IPS-20b (cell line): ENCODE data around the gene TMEM59L.
"Not testable (repeated sequence)": the region's sequence is repeated elsewhere in the genome, so short reads cannot be mapped to it uniquely, and the experiment has no call there.

Experiments
- H3K27ac ChIP-seq: one replicate; pipeline ENCODE4 v1.5.1; 2013; ENCODE audit warnings: low read length
- H3K27me3 ChIP-seq: 2 replicates; pipeline ENCODE4 v1.6.1; 2013; ENCODE audit warnings: mild to moderate bottlenecking, low read length, inconsistent platforms; ENCODE audit not compliant: insufficient read depth
- H3K36me3 ChIP-seq: 2 replicates; pipeline ENCODE4 v1.6.1; 2013; ENCODE audit warnings: low read depth, mild to moderate bottlenecking, inconsistent platforms, low read length, moderate library complexity; ENCODE audit not compliant: insufficient read depth
- H3K4me1 ChIP-seq: 2 replicates; pipeline ENCODE4 v1.6.1; 2013; ENCODE audit warnings: mild to moderate bottlenecking, control low read depth, inconsistent platforms, low read length, moderate library complexity; ENCODE audit not compliant: insufficient read depth
- H3K4me3 ChIP-seq: 2 replicates; pipeline ENCODE4 v1.5.1; 2013; ENCODE audit warnings: mild to moderate bottlenecking, low read length, inconsistent platforms
- H3K9ac ChIP-seq: 2 replicates; pipeline ENCODE4 v1.6.1; 2013; ENCODE audit warnings: low read depth, mild to moderate bottlenecking, inconsistent platforms, low read length, moderate library complexity
- H3K9me3 ChIP-seq: 2 replicates; pipeline ENCODE4 v1.6.1; 2013; ENCODE audit warnings: mild to moderate bottlenecking, low read depth, low read length, inconsistent platforms; ENCODE audit not compliant: insufficient read depth

TMEM59L gene

DNA sequence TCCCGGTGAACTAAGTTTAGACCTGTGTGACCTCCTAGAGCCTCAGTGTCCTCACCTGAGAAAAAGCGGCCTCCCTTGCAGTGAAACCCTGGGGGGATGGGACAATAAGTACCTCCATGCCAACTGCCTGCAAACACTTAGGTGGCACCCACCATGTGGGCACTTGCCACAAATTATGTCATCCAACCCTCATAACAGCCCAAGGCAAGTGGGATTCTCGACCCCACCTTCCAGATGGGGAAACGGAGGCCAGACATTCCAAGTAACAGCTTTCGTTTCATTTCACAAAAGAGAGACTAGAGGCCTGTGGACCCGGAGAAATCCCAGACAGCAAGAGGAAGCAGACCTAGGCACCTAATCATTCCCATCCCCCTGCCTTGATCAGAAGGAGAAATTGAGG lies 17.2 kb upstream of the TMEM59L start:
- Histone ChIP-seq H3K27me3 (peaks cover 42% of the 10 kb centered on the region), H3K36me3 (peaks cover 4% of the 10 kb centered on the region; the same call in 1 of the 2 replicates), H3K27ac (no peak overlapping the region), H3K9me3 (no peaks in the 10 kb centered on the region), H3K4me1 (peaks cover 14% of the 10 kb centered on the region; the same call in 1 of the 2 replicates), H3K9ac (no peak overlapping the region), H3K4me3 (no peak overlapping the region)

GRCh38 chr19:18596752-18597157 lies 15.9 kb upstream of the TMEM59L start:
- Histone ChIP-seq H3K27ac (no peak overlapping the region), H3K9me3 (no peaks in the 10 kb centered on the region), H3K27me3 (peaks cover 54% of the 10 kb centered on the region), H3K4me3 (no peak overlapping the region), H3K36me3 (no peaks in the 10 kb centered on the region), H3K4me1 (peaks cover 12% of the 10 kb centered on the region; the same call in 1 of the 2 replicates), H3K9ac (no peak overlapping the region)

DNA sequence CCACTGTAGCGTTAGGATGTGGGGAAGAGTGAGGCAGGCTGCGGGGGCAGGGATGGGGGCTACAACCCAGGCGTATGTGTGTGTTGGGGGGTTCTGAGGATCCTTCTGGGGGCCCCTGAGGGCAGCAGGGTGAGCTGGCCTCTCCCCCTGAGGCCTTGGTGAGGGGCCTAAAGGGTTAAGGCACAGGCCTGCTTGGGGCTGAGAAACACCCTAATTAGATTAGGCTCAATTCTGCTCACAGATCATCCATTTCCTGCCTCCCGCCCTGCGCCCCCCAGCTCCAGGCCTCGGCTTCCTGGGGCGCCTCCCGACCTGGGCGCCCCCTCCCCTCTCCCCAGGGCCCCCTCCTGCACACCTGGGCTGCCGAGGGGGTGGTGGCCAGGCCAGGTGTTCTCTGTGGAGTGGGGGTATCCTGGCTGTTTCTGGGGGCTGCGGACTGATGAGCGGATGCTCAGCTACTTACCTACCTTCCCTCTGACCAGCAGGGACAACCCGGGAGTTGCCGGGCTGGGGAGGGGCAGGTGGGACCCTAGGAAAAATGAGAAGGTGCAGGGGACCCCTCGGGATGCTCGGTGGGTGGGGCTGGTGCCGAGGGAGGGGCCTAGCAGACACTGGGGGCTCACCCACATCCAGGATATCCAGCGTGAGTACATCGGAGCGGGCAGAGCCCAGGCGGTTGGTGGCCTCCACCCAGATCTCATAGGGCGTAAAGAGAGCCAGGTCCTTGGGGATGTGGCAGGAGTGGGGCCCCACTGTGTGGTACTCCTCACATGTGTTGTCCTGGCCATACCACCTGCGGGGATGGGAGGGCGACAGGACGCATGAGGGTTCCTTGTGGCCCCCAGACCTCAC lies 14.6 kb upstream of the TMEM59L start:
- H3K27ac ChIP-seq: no peak overlapping the region
- no peak overlapping the region for H3K9ac ChIP-seq
- no peaks in the 10 kb centered on the region for H3K9me3 ChIP-seq
- no peaks in the 10 kb centered on the region for H3K36me3 ChIP-seq
- H3K4me3 ChIP-seq: no peak overlapping the region
- H3K27me3 ChIP-seq: peaks cover 66% of the 10 kb centered on the region
- peaks cover 12% of the 10 kb centered on the region; the same call in 1 of the 2 replicates for H3K4me1 ChIP-seq

DNA sequence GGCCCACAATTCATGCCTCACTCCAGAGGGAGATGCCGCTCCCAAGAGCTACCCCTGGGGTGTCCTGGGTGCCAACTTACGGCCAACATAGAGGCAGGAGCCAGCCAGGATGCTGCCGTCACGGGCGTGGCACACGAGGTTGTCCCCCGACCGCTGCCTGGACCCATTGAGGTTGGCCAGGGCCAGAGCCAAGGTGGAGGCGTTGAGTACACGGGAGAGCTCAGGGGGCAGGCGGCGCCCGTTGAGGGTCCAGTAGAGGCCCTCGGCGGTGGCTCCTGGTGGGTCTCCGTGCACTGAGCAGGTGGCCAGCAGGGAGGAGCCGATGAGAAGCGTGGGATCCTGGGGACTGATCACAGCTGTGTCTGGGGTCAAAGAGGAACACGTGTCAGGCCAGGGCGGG lies 13.2 kb upstream of the TMEM59L start:
- Histone ChIP-seq H3K27me3 (peaks cover 81% of the 10 kb centered on the region), H3K36me3 (no peaks in the 10 kb centered on the region), H3K4me3 (no peak overlapping the region), H3K27ac (no peak overlapping the region), H3K9me3 (no peaks in the 10 kb centered on the region), H3K9ac (no peak overlapping the region), H3K4me1 (peaks cover 12% of the 10 kb centered on the region; the same call in 1 of the 2 replicates)

GRCh38 chr19:18600692-18601397 lies 11.8 kb upstream of the TMEM59L start:
- peaks cover 82% of the 10 kb centered on the region for H3K27me3 ChIP-seq

GRCh38 chr19:18601875-18602274 lies 10.8 kb upstream of the TMEM59L start:
- Histone ChIP-seq H3K27me3 (peaks cover 82% of the 10 kb centered on the region), H3K36me3 (no peaks in the 10 kb centered on the region), H3K27ac (no peak overlapping the region), H3K9me3 (no peaks in the 10 kb centered on the region), H3K4me3 (no peak overlapping the region), H3K4me1 (peaks cover 5% of the 10 kb centered on the region; the same call in 1 of the 2 replicates), H3K9ac (no peak overlapping the region)

More at GRCh38 chr19:18600692-18601397, 11.8 kb upstream of the TMEM59L start:
- not testable (repeated sequence) for H3K9me3 ChIP-seq, H3K4me3 ChIP-seq, H3K4me1 ChIP-seq, H3K36me3 ChIP-seq, H3K27ac ChIP-seq, H3K9ac ChIP-seq

- Histone ChIP-seq H3K9ac (no peak overlapping the region), H3K36me3 (no peaks in the 10 kb centered on the region), H3K4me1 (peaks cover 12% of the 10 kb centered on the region; the same call in 1 of the 2 replicates), H3K27me3 (peaks cover 93% of the 10 kb centered on the region), H3K4me3 (peak overlapping the region; percentile 42; the same call in 1 of the 2 replicates), H3K27ac (no peak overlapping the region), H3K9me3 (no peaks in the 10 kb centered on the region)
Measured at GRCh38 chr19:18603255-18603957, 9.3 kb upstream of the TMEM59L start.

DNA sequence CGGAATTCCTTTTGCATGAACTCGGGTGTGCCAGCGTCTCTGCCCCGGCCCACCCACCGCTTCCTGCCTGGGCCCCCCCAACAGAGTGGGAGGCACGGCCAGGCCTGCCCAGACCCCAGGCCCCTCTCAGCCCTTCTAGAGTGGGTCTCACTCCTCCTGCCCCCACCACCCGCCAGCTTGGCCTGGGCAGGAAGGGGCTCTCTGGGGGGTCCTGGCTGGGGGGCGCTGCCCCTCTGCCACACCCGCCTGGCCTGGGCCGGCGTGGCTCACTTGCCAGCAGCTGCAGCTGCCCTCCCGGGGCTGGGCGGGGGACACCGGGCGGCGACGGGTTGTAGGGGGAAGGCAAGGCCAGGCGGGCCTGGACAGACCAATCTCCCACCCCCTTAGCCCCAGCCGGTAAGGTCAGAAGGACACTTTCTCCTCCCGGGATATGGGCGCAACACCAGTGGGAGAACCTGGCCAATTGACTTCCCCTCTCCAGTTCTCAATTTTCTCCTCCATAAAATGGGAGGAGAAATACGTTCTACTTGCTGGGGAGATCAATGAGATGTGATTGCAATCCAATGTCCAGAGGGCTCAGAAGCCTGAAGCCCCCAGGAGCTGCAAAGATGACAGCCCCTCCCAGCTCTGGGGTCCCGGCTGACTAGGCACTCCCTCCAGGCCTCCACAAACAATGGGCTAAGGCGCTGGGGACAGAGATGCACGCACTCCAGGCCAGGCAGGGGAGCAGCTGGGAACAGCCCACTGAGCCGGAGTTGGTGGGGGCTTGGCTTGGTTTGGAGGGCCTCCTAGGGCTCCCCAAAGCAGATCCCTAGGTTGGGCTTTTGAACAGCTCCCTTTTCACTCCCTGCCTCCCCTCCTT lies 8.5 kb upstream of the TMEM59L start:
- H3K9me3 ChIP-seq: no peaks in the 10 kb centered on the region
- H3K9ac ChIP-seq: no peak overlapping the region
- no peak overlapping the region; the same call in 1 of the 2 replicates for H3K4me3 ChIP-seq
- H3K27me3 ChIP-seq: peaks cover 93% of the 10 kb centered on the region
- H3K27ac ChIP-seq: no peak overlapping the region
- peaks cover 12% of the 10 kb centered on the region; the same call in 1 of the 2 replicates for H3K4me1 ChIP-seq
- H3K36me3 ChIP-seq: no peaks in the 10 kb centered on the region

GRCh38 chr19:18604820-18605159 lies 7.9 kb upstream of the TMEM59L start:
- no peak overlapping the region for H3K9ac ChIP-seq
- H3K36me3 ChIP-seq: no peaks in the 10 kb centered on the region
- no peak overlapping the region for H3K4me3 ChIP-seq
- H3K9me3 ChIP-seq: no peaks in the 10 kb centered on the region
- peaks cover 93% of the 10 kb centered on the region for H3K27me3 ChIP-seq
- no peak overlapping the region for H3K27ac ChIP-seq
- H3K4me1 ChIP-seq: peaks cover 15% of the 10 kb centered on the region; the same call in 1 of the 2 replicates

DNA sequence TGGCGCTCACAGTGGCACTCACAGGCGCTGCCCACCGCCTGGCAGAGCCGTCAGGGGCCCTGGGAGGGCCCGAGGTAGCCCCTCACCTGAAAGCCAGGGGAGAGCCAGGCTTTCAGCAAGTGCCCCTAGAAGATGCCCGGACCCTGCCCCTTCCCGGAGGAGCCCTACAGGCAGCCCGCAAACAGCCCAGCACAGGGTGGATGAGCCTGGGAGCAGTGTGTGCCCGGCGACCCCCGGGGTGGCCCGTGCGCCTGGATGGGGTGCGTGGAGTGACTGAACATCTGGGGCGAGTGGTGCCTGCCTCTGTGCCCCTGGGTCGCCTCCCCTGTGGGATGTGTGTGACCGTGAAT lies 7.5 kb upstream of the TMEM59L start:
- H3K4me1 ChIP-seq: peaks cover 17% of the 10 kb centered on the region; the same call in 1 of the 2 replicates
- no peak overlapping the region for H3K27ac ChIP-seq

More for the DNA sequence above, 7.5 kb upstream of the TMEM59L start:
- Histone ChIP-seq H3K36me3 (no peaks in the 10 kb centered on the region), H3K4me3 (no peak overlapping the region), H3K27me3 (peaks cover 93% of the 10 kb centered on the region), H3K9me3 (no peaks in the 10 kb centered on the region), H3K9ac (no peak overlapping the region)
